GM19468 (cell line): ENCODE results near the gene TEAD3.

Experiments used
- ATAC-seq: cut with Tn5 transposase; IDR thresholded peaks from one replicate; pipeline ENCODE4 v1.9.1; 2021; ENCODE audit warnings: mild to moderate bottlenecking, moderate library complexity, moderate number of reproducible peaks; ENCODE audit not compliant: unreplicated experiment; ENCODE audit errors: extremely low read depth

Gene TEAD3

GRCh38 chr6:35478259-35478658 lies 18.6 kb downstream of the TEAD3 start:
- no peak for ATAC-seq

GRCh38 chr6:35477551-35478179 lies 19.2 kb downstream of the TEAD3 start:
- no peak for ATAC-seq

GRCh38 chr6:35477028-35477427 lies 19.9 kb downstream of the TEAD3 start:
- no peak for ATAC-seq

GRCh38 chr6:35476004-35476403 lies 20.9 kb downstream of the TEAD3 start:
- no peak for ATAC-seq

- ATAC-seq, result no peak
These were observed 21.3 kb downstream of the TEAD3 start for GRCh38 chr6:35475573-35475972.

- no peak for ATAC-seq
These were observed 21.8 kb downstream of the TEAD3 start for GRCh38 chr6:35474942-35475570.

- ATAC-seq, result no peak
These were observed 22.5 kb downstream of the TEAD3 start for GRCh38 chr6:35474131-35474941.

GRCh38 chr6:35473850-35474130 lies 23.1 kb downstream of the TEAD3 start:
- ATAC-seq, result no peak

GRCh38 chr6:35473075-35473849 lies 23.6 kb downstream of the TEAD3 start:
- no peak for ATAC-seq

- no peak for ATAC-seq
These were observed 25.0 kb downstream of the TEAD3 start for GRCh38 chr6:35471836-35472345.

- no peak for ATAC-seq
These were observed 26.2 kb downstream of the TEAD3 start for GRCh38 chr6:35470663-35471120.

GRCh38 chr6:35469751-35470662 lies 26.9 kb downstream of the TEAD3 start:
- no peak for ATAC-seq

GRCh38 chr6:35468980-35469750 lies 27.7 kb downstream of the TEAD3 start:
- ATAC-seq, result no peak

- ATAC-seq, result peak; percentile 64
These were observed 28.5 kb downstream of the TEAD3 start, which contains the start of gene RPL10A for GRCh38 chr6:35468181-35468979. RPL10A (plus strand) TSS chr6:35468401; CDS start chr6:35468435, 34 bp downstream.

GRCh38 chr6:35465646-35466045 lies 31.2 kb downstream of the TEAD3 start:
- ATAC-seq, result no peak

GRCh38 chr6:35463292-35463691 lies 33.6 kb downstream of the TEAD3 start:
- ATAC-seq, result no peak

GRCh38 chr6:35461270-35461669 lies 35.6 kb downstream of the TEAD3 start:
- ATAC-seq, result no peak

GRCh38 chr6:35457907-35458306 lies 39.0 kb downstream of the TEAD3 start:
- no peak for ATAC-seq
